Common myeloid progenitor, CD34-positive (primary cell): Measurements from ENCODE around the gene EGFR.
"Not testable (repeated sequence)": the region's sequence is repeated elsewhere in the genome, so short reads cannot be mapped to it uniquely, and the experiment has no call there.

Experiments
- CTCF ChIA-PET: fragments of 350-600 bp; sonication (Branson Sonifier 250); formaldehyde crosslinking; loops from one replicate; lab custom pipeline; 2021; ENCODE audit warnings: antibody characterized with exemption; lab: Charles Lee
- POLR2A ChIA-PET: fragments of 350-600 bp; sonication (Branson Sonifier 250); formaldehyde crosslinking; loops from one replicate; lab custom pipeline; 2021; ENCODE audit warnings: antibody characterized with exemption; lab: Charles Lee
- DNase-seq, 3 donors: peaks; one replicate each; pipeline versions ENCODE4 v3.0.0 to v3.0.0-alpha.2; 2013
- H3K27ac ChIP-seq, 2 experiments: 1 replicate in 1 of 2; 2 replicates in 1 of 2; pipeline ENCODE4 v1.7.0; 2013; ENCODE audit warnings: inconsistent platforms in 2 of 2, low read length in 2 of 2, mild to moderate bottlenecking in 2 of 2, low read depth in 1 of 2, moderate library complexity in 1 of 2; ENCODE audit not compliant: severe bottlenecking in 2 of 2, insufficient read depth in 1 of 2, poor library complexity in 1 of 2
- H3K27me3 ChIP-seq, 5 experiments: replicated peaks in 2 of 5; 1 replicate in 3 of 5; 2 replicates in 2 of 5; pipeline versions ENCODE4 v1.6.1 to v1.7.0; 2013; ENCODE audit warnings: low read length in 4 of 5, mild to moderate bottlenecking in 2 of 5, moderate library complexity in 2 of 5, inconsistent platforms in 1 of 5; ENCODE audit not compliant: insufficient read depth in 5 of 5, control insufficient read depth in 4 of 5
- H3K36me3 ChIP-seq, 4 experiments: 1 replicate in 2 of 4; 2 replicates in 2 of 4; pipeline versions ENCODE4 v1.6.1 to v1.7.0; 2013; ENCODE audit warnings: low read length in 3 of 4, control low read depth in 1 of 4, mild to moderate bottlenecking in 1 of 4; ENCODE audit not compliant: control insufficient read depth in 4 of 4, insufficient read depth in 4 of 4
- H3K4me1 ChIP-seq, 4 experiments: 1 replicate in 3 of 4; 2 replicates in 1 of 4; pipeline versions ENCODE4 v1.6.1 to v1.7.1; 2013; ENCODE audit warnings: low read length in 3 of 4, mild to moderate bottlenecking in 3 of 4, control low read depth in 1 of 4, inconsistent platforms in 1 of 4, moderate library complexity in 1 of 4; ENCODE audit not compliant: control insufficient read depth in 4 of 4, insufficient read depth in 4 of 4; ENCODE audit errors: control extremely low read depth in 1 of 4
- H3K4me3 ChIP-seq, 7 experiments: 1 replicate in 4 of 7; 2 replicates in 3 of 7; pipeline versions ENCODE4 v1.5.1 to v1.7.0; 2013; ENCODE audit warnings: mild to moderate bottlenecking in 7 of 7, low read length in 6 of 7, moderate library complexity in 6 of 7, inconsistent platforms in 2 of 7, low read depth in 2 of 7, control low read depth in 1 of 7; ENCODE audit not compliant: insufficient read depth in 4 of 7, control insufficient read depth in 1 of 7; ENCODE audit errors: extremely low read depth in 1 of 7
- H3K9me3 ChIP-seq, 5 experiments: 1 replicate in 4 of 5; 2 replicates in 1 of 5; pipeline versions ENCODE4 v1.6.1 to v1.7.1; 2013; ENCODE audit warnings: low read length in 4 of 5, mild to moderate bottlenecking in 2 of 5, inconsistent platforms in 1 of 5, low read depth in 1 of 5, moderate library complexity in 1 of 5; ENCODE audit not compliant: control insufficient read depth in 4 of 5, insufficient read depth in 2 of 5; ENCODE audit errors: control extremely low read depth in 1 of 5
- WGBS: methylation state at CpG from one replicate; pipeline ENCODE4 v1.1.5; 2013; ENCODE audit not compliant: insufficient coverage; 5-methylcytosine and 5-hydroxymethylcytosine counted together

EGFR gene

GRCh38 chr7:55028011-55028410 lies 9.2 kb downstream of the EGFR start:
- CTCF ChIA-PET: no interaction called here
- no peak overlapping the region for H3K4me3 ChIP-seq
- POLR2A ChIA-PET: no interaction called here
- peaks cover 0 to 15% (median 5%) of the 10 kb centered on the region in 5 experiments for H3K27me3 ChIP-seq
- no peaks in the 10 kb centered on the region for H3K9me3 ChIP-seq
- H3K27ac ChIP-seq: no peak overlapping the region
- no peak for DNase-seq
- 100% methylated on average over 2 of the region's 3 CpGs for WGBS
- no peaks in the 10 kb centered on the region for H3K4me1 ChIP-seq
- no peaks in the 10 kb centered on the region for H3K36me3 ChIP-seq

- ChIA-PET CTCF (no interaction called here), POLR2A (no interaction called here)
- Histone ChIP-seq H3K27ac (no peak overlapping the region), H3K27me3 (peaks cover 0 to 8% (median 6%) of the 10 kb centered on the region in 5 experiments), H3K36me3 (no peaks in the 10 kb centered on the region), H3K9me3 (no peaks in the 10 kb centered on the region), H3K4me3 (no peak overlapping the region), H3K4me1 (no peaks in the 10 kb centered on the region)
- no CpG with 5 or more reads among the region's 1 CpG for WGBS
- no peak for DNase-seq
Observed at GRCh38 chr7:55030314-55030713, 11.5 kb downstream of the EGFR start.

- Histone ChIP-seq H3K36me3 (no peaks in the 10 kb centered on the region), H3K4me3 (no peak overlapping the region), H3K27ac (no peak overlapping the region), H3K4me1 (no peaks in the 10 kb centered on the region), H3K9me3 (no peaks in the 10 kb centered on the region), H3K27me3 (peaks cover 0 to 8% (median 3%) of the 10 kb centered on the region in 5 experiments)
- CTCF ChIA-PET: no interaction called here
- POLR2A ChIA-PET: no interaction called here
- no peak for DNase-seq
- no CpG with 5 or more reads among the region's 2 CpGs for WGBS
Observed at GRCh38 chr7:55031075-55031474, 12.3 kb downstream of the EGFR start.

- no peaks in the 10 kb centered on the region for H3K36me3 ChIP-seq
- POLR2A ChIA-PET: no interaction called here
- no peaks in the 10 kb centered on the region for H3K9me3 ChIP-seq
- H3K27ac ChIP-seq: no peak overlapping the region
- DNase-seq: no peak
- WGBS: 96% methylated on average over 6 of the region's 9 CpGs
- peaks cover 0 to 5% (median 0%) of the 10 kb centered on the region in 5 experiments for H3K27me3 ChIP-seq
- H3K4me3 ChIP-seq: no peak overlapping the region
- no peaks in the 10 kb centered on the region for H3K4me1 ChIP-seq
- CTCF ChIA-PET: no interaction called here
Observed at GRCh38 chr7:55032069-55032699, 13.4 kb downstream of the EGFR start.

- no peak overlapping the region for H3K4me3 ChIP-seq
- no peaks in the 10 kb centered on the region for H3K36me3 ChIP-seq
- WGBS: 90% methylated on average over 9 of the region's 10 CpGs
- H3K27ac ChIP-seq: no peak overlapping the region
- peaks cover 0 to 7% (median 0%) of the 10 kb centered on the region in 5 experiments for H3K27me3 ChIP-seq
- POLR2A ChIA-PET: no interaction called here
- CTCF ChIA-PET: interaction anchor here (1.2 kb wide), 1 partner anchor 11 kb away, joined by 3 read pairs; no protein-coding TSS in a partner anchor
- no peaks in the 10 kb centered on the region for H3K9me3 ChIP-seq
- no peak for DNase-seq
- no peaks in the 10 kb centered on the region for H3K4me1 ChIP-seq
Observed at GRCh38 chr7:55033236-55033846, 14.5 kb downstream of the EGFR start.

GRCh38 chr7:55034776-55035175 lies 16.0 kb downstream of the EGFR start:
- Histone ChIP-seq H3K36me3 (no peaks in the 10 kb centered on the region), H3K27me3 (peaks cover 0 to 7% (median 0%) of the 10 kb centered on the region in 5 experiments), H3K4me1 (no peaks in the 10 kb centered on the region), H3K9me3 (no peaks in the 10 kb centered on the region), H3K4me3 (no peak overlapping the region), H3K27ac (no peak overlapping the region)
- POLR2A ChIA-PET: no interaction called here
- no peak for DNase-seq
- CTCF ChIA-PET: interaction anchor here (1.2 kb wide), 1 partner anchor 12 kb away, joined by 3 read pairs; no protein-coding TSS in a partner anchor
- no CpG with 5 or more reads among the region's 2 CpGs for WGBS

- POLR2A ChIA-PET, CTCF ChIA-PET, H3K27ac ChIP-seq, DNase-seq, H3K4me1 ChIP-seq, H3K9me3 ChIP-seq, H3K36me3 ChIP-seq, H3K27me3 ChIP-seq, H3K4me3 ChIP-seq: not testable (repeated sequence)
- no CpG with 5 or more reads among the region's 3 CpGs for WGBS
Observed at GRCh38 chr7:55035410-55035809, 16.6 kb downstream of the EGFR start.
